Frontal cortex (tissue), 4 donors: Measurements from ENCODE around the gene LONRF3. TPM values are rescaled to one million over a fixed set of nuclear protein-coding genes. Genes with fewer than 3 reads are reported as not detected.
"Not testable (repeated sequence)": the region's sequence is repeated elsewhere in the genome, so short reads cannot be mapped to it uniquely, and the experiment has no call there.

ENCODE experiments used
- DNase-seq, 2 donors: peaks; one replicate each; pipeline ENCODE4 v3.0.0; 2012; ENCODE audit warnings: low spot score in 2 of 2
- FAIRE-seq: peaks from 2 replicates; lab custom pipeline; 2012; peaks lifted over from hg19 to GRCh38; lab: Jason Lieb, UNC
- total RNA-seq: library from RNA; depleted of rRNA; stranded (reverse); fragments of >200 nt; gene quantifications from one replicate; pipeline ENCODE4 v1.2.3, GENCODE V29; 2014
- donor health status: control.
- donor health status: control.
- donor health status: control.

Gene LONRF3
- total RNA-seq, 1 donor from 2014 or later = 1.6 TPM

- FAIRE-seq, DNase-seq: not testable (repeated sequence)
These were observed 53.7 kb downstream of the LONRF3 start for GRCh38 chrX:119027960-119028732.

DNA sequence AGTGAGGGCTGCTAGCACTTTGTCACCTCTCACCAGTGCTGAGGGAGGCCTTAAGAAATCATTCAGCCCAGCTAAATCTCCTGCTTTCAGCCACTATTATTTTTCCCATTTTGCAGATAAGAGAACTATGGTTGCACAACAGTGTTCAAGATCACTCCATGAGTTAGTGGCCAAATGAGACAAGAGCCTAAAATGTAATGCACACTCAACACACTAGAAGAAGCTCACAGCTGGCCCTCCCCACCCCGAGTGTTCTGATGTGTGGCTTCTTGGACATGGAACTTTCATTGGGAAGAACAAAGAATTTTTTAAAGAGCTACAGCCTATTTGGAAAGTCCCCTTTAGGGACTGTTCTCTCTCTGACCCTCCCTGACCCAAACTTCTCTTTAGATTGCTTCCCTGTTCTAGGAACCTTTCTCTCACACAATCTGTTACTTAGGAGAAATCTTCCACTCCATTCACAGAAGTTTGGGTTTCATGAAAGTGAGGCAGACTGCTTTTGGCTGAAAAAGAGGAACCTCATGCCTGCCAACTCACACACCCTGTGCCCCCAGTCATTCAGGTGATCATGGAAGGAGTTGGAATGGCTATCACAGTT lies 54.4 kb downstream of the LONRF3 start:
- no peak for FAIRE-seq
- DNase-seq = no peak

- FAIRE-seq = not testable (repeated sequence)
These were observed 55.2 kb downstream of the LONRF3 start for GRCh38 chrX:119029656-119030055.

GRCh38 chrX:119030990-119031389 lies 56.6 kb downstream of the LONRF3 start:
- DNase-seq = no peak
- FAIRE-seq = no peak

More at GRCh38 chrX:119029656-119030055, 55.2 kb downstream of the LONRF3 start:
- DNase-seq = not testable (repeated sequence)

- no peak for FAIRE-seq
- no peak for DNase-seq
These were observed 62.0 kb downstream of the LONRF3 start for GRCh38 chrX:119036107-119037029.

GRCh38 chrX:119040432-119040831 lies 66.0 kb downstream of the LONRF3 start:
- DNase-seq (no peak), FAIRE-seq (no peak)

- FAIRE-seq = no peak
- peak in 1 of 2 donors; percentile 12 for DNase-seq
These were observed 66.8 kb downstream of the LONRF3 start for GRCh38 chrX:119041175-119041574.

- no peak for FAIRE-seq
- DNase-seq = no peak
These were observed 67.6 kb downstream of the LONRF3 start for GRCh38 chrX:119042040-119042439.

GRCh38 chrX:119042996-119043395 lies 68.6 kb downstream of the LONRF3 start:
- DNase-seq (no peak), FAIRE-seq (no peak)

GRCh38 chrX:119045884-119046283 lies 71.5 kb downstream of the LONRF3 start:
- no peak for DNase-seq
- FAIRE-seq = no peak

GRCh38 chrX:119055687-119056086 lies 81.3 kb downstream of the LONRF3 start:
- DNase-seq (no peak), FAIRE-seq (no peak)

DNA sequence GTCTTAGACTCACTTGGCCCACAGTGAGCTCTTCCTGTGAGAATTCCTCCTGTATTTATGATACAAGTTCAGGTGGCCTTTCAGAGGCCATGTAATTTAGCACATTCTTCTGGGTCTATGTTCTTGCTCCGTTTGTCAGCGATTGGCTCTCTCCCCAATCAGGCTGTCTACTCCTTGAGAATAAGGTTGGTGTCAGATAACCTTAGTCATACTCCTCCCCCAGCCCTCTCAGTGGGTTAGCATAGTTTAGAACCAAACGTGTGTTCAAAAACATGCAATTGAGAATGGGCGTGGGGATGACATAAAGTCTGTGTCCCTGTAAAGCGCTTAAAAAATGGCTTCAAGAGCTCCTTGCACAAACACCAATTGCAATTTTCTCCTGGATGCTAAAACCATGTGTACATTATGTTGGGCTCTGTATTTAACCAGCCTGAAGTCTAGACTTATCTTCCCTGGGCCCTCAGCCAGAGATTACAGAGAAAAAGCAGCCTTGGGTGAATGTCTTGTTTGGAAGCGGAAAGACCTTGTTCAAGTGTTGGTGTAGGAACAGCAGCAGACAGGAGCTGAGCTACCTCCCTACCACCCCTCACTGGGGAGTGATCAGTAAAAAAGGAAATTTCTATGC lies 88.4 kb downstream of the LONRF3 start:
- FAIRE-seq (no peak), DNase-seq (no peak)

- FAIRE-seq (no peak), DNase-seq (no peak)
These were observed 89.0 kb downstream of the LONRF3 start for GRCh38 chrX:119063428-119063827.

DNA sequence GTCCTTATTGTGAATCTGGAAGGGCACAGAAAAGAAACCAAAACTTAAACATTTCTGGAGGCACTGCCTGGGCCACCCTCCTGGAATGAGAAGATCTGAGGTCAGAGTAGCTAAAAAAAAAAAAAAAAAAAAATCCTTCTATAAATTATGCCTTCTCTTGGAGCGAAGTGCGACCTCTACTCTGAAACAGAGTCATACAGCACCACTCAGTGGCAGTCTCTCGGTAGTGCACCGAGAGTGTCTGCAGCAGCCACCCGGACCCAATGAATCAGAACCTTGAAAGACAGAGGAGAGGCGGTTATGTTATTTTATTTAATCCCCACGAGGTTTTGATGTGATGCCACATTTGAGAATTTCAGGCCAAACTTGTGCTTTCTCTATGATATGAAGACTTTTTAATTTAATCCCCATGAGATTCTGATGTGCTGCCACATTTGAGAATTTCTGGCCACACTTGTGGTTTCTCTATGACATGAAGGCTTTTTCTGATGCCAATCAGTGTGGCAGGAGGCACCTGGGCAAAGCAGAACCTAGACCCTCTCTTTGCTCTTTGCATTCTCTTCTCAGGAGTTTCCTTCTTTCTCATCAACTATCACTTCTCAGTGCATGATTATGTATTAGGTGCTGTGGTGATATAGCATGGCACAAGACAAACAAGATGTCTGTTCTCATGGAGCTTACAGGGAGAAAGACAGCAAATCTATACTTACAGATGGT lies 92.8 kb downstream of the LONRF3 start:
- no peak for FAIRE-seq
- DNase-seq = peak; percentile 48 to 50

Other genes with a start within 250 kb of the LONRF3 start
- 2.9 TPM for gene IL13RA1, start 247.0 kb upstream of the LONRF3 start, total RNA-seq
- gene ZCCHC12, start 150.8 kb upstream of the LONRF3 start, total RNA-seq = 61.6 TPM
- gene CT47C1, start 98.4 kb downstream of the LONRF3 start, total RNA-seq = not detected
- gene KIAA1210, start 153.2 kb downstream of the LONRF3 start, total RNA-seq = under 0.01 TPM